Measurements from ENCODE around the gene UPB1.

UPB1 gene

DNA sequence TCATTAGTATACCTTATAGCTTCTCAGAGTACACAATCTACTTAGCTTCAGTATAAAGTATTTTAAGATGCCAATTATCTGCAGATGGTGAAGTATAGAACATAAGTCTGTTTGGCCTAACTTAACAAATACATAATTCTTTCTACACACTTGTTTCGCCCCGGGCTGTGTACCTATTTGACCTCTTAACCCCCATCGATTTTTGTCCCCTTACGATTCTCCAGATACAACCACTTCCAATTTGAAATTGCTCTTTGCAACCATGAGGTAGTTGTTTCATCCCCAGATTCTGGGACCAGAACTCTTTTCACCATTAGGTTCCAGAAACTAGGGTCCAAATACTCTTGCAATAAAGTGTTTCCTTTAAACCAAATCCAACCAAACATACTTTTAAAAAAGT is 10.0 kb upstream of the UPB1 start:
- no peaks in the 10 kb centered on the region for H3K27me3 ChIP-seq (ENCODE audit: insufficient read depth, low read length, poor library complexity, severe bottlenecking)
- H3K9ac ChIP-seq (ENCODE audit: low read depth, low read length, poor library complexity, severe bottlenecking): no peak overlapping the region
- no peaks in the 10 kb centered on the region for H3F3A ChIP-seq (ENCODE audit: low read depth)
- no peaks in the 10 kb centered on the region for H3K79me2 ChIP-seq (ENCODE audit: insufficient read depth, low read length)
- H2AFZ ChIP-seq (ENCODE audit: low read length): no peak overlapping the region
- no peak overlapping the region for H3K4me2 ChIP-seq (ENCODE audit: low read depth, low read length, poor library complexity, severe bottlenecking)
- TF ChIP-seq EZH2phosphoT487 (IDR thresholded peaks at IDR 0.05; ENCODE audit: borderline replicate concordance) (no peak), CTCF (conservative IDR thresholded peaks at IDR 0.05; ENCODE audit: low read length) (no peak)
- no peaks in the 10 kb centered on the region for H3K4me1 ChIP-seq (ENCODE audit: insufficient read depth, low read length, poor library complexity, severe bottlenecking)
- no peak overlapping the region for H3K4me3 ChIP-seq (ENCODE audit: low read length, poor library complexity, severe bottlenecking)
- H3K9me3 ChIP-seq (ENCODE audit: insufficient read depth, low read depth, low read length): no peaks in the 10 kb centered on the region
- no peaks in the 10 kb centered on the region for H3K9me2 ChIP-seq (replicated peaks; ENCODE audit: low read depth, low read length)
- no peaks in the 10 kb centered on the region for H4K20me1 ChIP-seq (ENCODE audit: insufficient read depth, low read length, poor library complexity, severe bottlenecking)
- no peaks in the 10 kb centered on the region for H3K36me3 ChIP-seq (ENCODE audit: insufficient read depth, low read length)

- Histone ChIP-seq H3K4me1 (ENCODE audit: insufficient read depth, low read length, poor library complexity, severe bottlenecking) (no peaks in the 10 kb centered on the region), H3K27me3 (ENCODE audit: insufficient read depth, low read length, poor library complexity, severe bottlenecking) (no peaks in the 10 kb centered on the region), H3K9me3 (ENCODE audit: insufficient read depth, low read depth, low read length) (no peaks in the 10 kb centered on the region), H3K9ac (ENCODE audit: low read depth, low read length, poor library complexity, severe bottlenecking) (no peak overlapping the region), H3K4me2 (ENCODE audit: low read depth, low read length, poor library complexity, severe bottlenecking) (no peak overlapping the region), H3K79me2 (ENCODE audit: insufficient read depth, low read length) (no peaks in the 10 kb centered on the region), H4K20me1 (ENCODE audit: insufficient read depth, low read length, poor library complexity, severe bottlenecking) (no peaks in the 10 kb centered on the region), H3K4me3 (ENCODE audit: low read length, poor library complexity, severe bottlenecking) (no peak overlapping the region), H3F3A (ENCODE audit: low read depth) (no peaks in the 10 kb centered on the region), H3K36me3 (ENCODE audit: insufficient read depth, low read length) (no peaks in the 10 kb centered on the region), H3K9me2 (replicated peaks; ENCODE audit: low read depth, low read length) (no peaks in the 10 kb centered on the region), H2AFZ (ENCODE audit: low read length) (no peak overlapping the region)
- TF ChIP-seq CTCF (conservative IDR thresholded peaks at IDR 0.05; ENCODE audit: low read length) (peak; percentile 52), EZH2phosphoT487 (IDR thresholded peaks at IDR 0.05; ENCODE audit: borderline replicate concordance) (no peak)
Observed at GRCh38 chr22:24485608-24486007, 9.5 kb upstream of the UPB1 start.

GRCh38 chr22:24486501-24486921 is 8.6 kb upstream of the UPB1 start:
- Histone ChIP-seq H3K27me3 (ENCODE audit: insufficient read depth, low read length, poor library complexity, severe bottlenecking) (no peaks in the 10 kb centered on the region), H3K9me2 (replicated peaks; ENCODE audit: low read depth, low read length) (no peaks in the 10 kb centered on the region), H3K79me2 (ENCODE audit: insufficient read depth, low read length) (no peaks in the 10 kb centered on the region), H3K4me1 (ENCODE audit: insufficient read depth, low read length, poor library complexity, severe bottlenecking) (no peaks in the 10 kb centered on the region), H3K4me2 (ENCODE audit: low read depth, low read length, poor library complexity, severe bottlenecking) (no peak overlapping the region), H2AFZ (ENCODE audit: low read length) (no peak overlapping the region), H3F3A (ENCODE audit: low read depth) (no peaks in the 10 kb centered on the region), H3K9me3 (ENCODE audit: insufficient read depth, low read depth, low read length) (no peaks in the 10 kb centered on the region), H4K20me1 (ENCODE audit: insufficient read depth, low read length, poor library complexity, severe bottlenecking) (no peaks in the 10 kb centered on the region), H3K9ac (ENCODE audit: low read depth, low read length, poor library complexity, severe bottlenecking) (no peak overlapping the region), H3K4me3 (ENCODE audit: low read length, poor library complexity, severe bottlenecking) (no peak overlapping the region), H3K36me3 (ENCODE audit: insufficient read depth, low read length) (no peaks in the 10 kb centered on the region)
- TF ChIP-seq CTCF (conservative IDR thresholded peaks at IDR 0.05; ENCODE audit: low read length) (no peak), EZH2phosphoT487 (IDR thresholded peaks at IDR 0.05; ENCODE audit: borderline replicate concordance) (no peak)
